ENCODE data around the gene HAO1.
"Not testable (repeated sequence)": the region's sequence is repeated elsewhere in the genome, so short reads cannot be mapped to it uniquely, and the experiment has no call there.

Gene HAO1

DNA sequence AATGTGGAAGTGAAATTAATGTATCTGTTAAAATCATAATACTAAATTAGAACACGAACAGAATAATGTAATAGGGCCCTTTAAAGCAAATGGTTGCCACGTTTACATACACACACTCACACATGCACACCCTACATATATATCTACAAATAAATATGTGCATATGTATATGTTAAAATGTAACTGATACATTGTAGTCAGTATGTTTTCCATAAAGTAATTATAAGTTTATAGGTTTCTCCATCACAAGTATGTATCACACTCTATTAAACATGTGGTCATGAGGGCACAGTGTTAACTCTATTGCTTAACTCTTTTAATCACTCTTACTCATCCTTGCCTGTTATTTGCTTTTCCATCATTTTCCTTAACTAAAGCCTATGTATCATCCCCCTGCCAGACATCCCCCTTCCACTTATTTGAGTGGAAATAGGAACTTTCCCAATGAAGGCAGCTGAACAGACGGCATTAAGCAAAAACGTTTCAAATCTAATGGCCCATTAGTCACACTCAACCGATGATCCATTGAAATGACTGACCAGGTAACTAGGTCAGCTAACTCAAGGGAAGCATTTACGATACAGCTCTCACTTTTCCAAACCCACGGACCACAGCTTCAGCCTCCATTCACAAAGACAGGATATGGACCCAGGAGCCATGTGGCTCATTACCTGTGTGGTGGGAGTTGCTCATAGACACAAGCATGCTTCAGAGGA is 89.3 kb downstream of the HAO1 start:
- no peak for DNase-seq

DNA sequence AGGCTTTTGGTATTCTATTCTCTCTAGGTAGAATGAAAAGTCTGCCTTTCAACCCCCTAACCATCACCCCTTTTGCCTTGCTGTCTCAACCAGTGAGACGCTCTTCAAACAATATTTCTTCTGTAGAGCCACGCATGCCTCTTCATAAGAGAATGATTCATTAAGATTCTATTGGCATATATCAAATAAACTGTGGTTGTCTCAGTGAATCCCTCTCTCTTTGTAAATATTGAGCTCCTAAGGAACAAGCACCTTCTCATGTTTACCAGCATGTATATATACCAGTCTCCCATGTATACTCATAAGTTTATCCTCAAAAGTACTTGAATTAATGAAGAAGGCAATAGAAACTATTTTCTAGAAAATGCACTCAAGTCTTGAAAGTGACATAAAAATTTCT is 90.6 kb downstream of the HAO1 start:
- DNase-seq, result no peak

GRCh38 chr20:7848351-7848750 is 91.9 kb downstream of the HAO1 start:
- no peak for DNase-seq

GRCh38 chr20:7843613-7844012 is 96.6 kb downstream of the HAO1 start:
- DNase-seq, result no peak

DNA sequence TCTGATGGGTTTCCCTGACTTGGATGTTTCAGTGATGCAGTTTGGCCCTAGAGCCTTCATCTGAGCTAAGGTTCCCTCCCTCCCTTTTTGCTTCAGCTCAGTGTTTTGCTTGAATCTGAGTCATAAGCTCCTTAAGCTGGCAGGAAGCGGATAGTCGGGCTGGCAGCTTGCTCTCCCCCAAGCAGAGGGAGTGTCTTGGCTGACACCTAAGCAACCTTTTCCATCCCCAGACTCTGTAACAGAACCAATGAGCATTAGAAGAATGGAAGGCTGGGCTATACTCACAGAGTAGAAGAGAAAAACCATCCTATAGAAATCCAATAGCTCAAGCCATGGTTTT is 98.3 kb downstream of the HAO1 start:
- DNase-seq, result no peak

GRCh38 chr20:7841291-7841970 is 98.8 kb downstream of the HAO1 start:
- no peak for DNase-seq

DNA sequence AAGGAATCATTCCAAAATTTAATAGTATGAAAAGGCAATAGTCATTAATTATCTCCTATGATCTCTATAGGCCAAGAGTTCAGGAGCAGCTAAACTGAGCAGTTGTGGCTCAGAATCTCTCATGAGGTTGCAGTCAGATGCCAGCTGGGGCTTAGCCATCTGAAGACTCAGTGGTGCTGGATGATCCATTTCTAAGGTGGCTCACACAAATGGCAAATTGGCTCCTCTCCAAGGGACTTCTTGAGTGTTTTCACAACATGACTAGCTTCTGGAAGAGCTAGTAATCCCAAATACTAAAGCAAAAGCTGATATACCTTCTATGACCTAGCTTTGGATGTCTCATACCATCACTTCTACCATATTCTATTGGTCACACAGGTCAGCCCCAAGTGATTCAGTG is 104.2 kb downstream of the HAO1 start:
- no peak for DNase-seq

DNA sequence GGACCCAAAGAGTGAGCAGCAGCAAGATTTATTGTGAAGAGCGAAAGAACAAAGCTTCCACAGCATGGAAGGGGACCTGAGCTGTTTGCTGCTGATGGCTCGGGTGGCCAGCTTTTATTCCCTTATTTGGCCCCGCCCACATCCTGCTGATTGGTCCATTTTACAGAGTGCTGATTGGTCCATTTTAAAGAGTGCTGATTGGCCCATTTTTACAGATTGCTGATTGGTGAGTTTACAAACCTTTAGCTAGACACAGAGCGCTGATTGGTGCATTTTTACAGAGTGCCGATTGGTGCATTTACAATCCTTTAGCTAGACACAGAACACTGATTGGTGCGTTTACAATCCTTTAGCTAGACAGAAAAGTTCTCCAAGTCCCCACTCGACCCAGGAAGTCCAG is 105.8 kb downstream of the HAO1 start:
- DNase-seq, result not testable (repeated sequence)

Measured in NCI-H526 treated with DMSO at 0.1 percent for 48 hours (cell line).